Measurements from ENCODE around the gene SEMA3G.

GRCh38 chr3:52431459-52432223, 13.3 kb downstream of the SEMA3G start:
- TF ChIP-seq EZH2 (IDR thresholded peaks at IDR 0.05) (no peak), POLR2AphosphoS5 (IDR thresholded peaks at IDR 0.05; ENCODE audit: borderline replicate concordance, low read depth, low read length) (no peak), FOXP2 (optimal IDR thresholded peaks at IDR 0.05; ENCODE audit: control extremely low read depth, extremely low read length, insufficient read depth) (no peak)
